Prostate gland (tissue), 2 donors: ENCODE data around the gene PIP4P1. TPM values are rescaled to one million over a fixed set of nuclear protein-coding genes. Genes with fewer than 3 reads are reported as not detected.

Experiments
- DNase-seq: peaks from one replicate; pipeline ENCODE4 v3.0.0-alpha.2; 2019; ENCODE audit warnings: low spot score
- H3K27ac ChIP-seq, 2 donors: fragments of 200-600 bp; sonication (generic); 2 replicates each; pipeline ENCODE4 v1.5.1; 2017 to 2019
- H3K27me3 ChIP-seq: fragments of 200-600 bp; sonication (generic); replicated peaks from 2 replicates; pipeline ENCODE4 v1.5.1; 2019; ENCODE audit not compliant: insufficient read depth
- H3K36me3 ChIP-seq, 2 donors: fragments of 200-600 bp; sonication (generic); 1 replicate in 1 of 2; 2 replicates in 1 of 2; pipeline versions ENCODE4 v1.5.1 to v1.8.1; 2017 to 2019
- H3K4me1 ChIP-seq: fragments of 200-600 bp; sonication (generic); replicated peaks from 2 replicates; pipeline ENCODE4 v1.5.1; 2019
- H3K4me3 ChIP-seq, 2 donors: fragments of 200-600 bp; sonication (generic); 2 replicates each; pipeline ENCODE4 v1.5.1; 2017 to 2019
- H3K9me3 ChIP-seq: fragments of 200-600 bp; sonication (generic); 2 replicates; pipeline ENCODE4 v1.5.1; 2017
- POLR2A ChIP-seq: fragments of 450-650 bp; IDR thresholded peaks from one replicate; pipeline ENCODE4 v1.6.1; 2016; ENCODE audit warnings: antibody characterized with exemption, mild to moderate bottlenecking
- POLR2AphosphoS5 ChIP-seq: sonication (generic); formaldehyde crosslinking; IDR thresholded peaks from one replicate; pipeline ENCODE4 v1.6.1; 2017; ENCODE audit warnings: antibody characterized with exemption
- WGBS: methylation state at CpG from one replicate; pipeline ENCODE4 v1.1.5; 2018; 5-methylcytosine and 5-hydroxymethylcytosine counted together
- intact Hi-C: fragments of 100-400 bp; cut with DNase I; formaldehyde crosslinking; loops from one replicate; pipeline ENCODE4 v1.14.2; 2022
- total RNA-seq, 2 donors: library from RNA; depleted of rRNA; stranded (reverse); fragments of >200 nt; gene quantifications; one replicate each; pipeline ENCODE4 v1.1.0, GENCODE V29; 2016
- TF ChIP-seq, protein P1 (sequence below), 4 experiments: fragments of 200-600 bp in 2 of 4; fragments of 450-650 bp in 2 of 4; sonication (generic) in 2 of 4; IDR thresholded peaks; 1 replicate in 3 of 4; 2 replicates in 1 of 4; pipeline ENCODE4 v1.5.1; 2016 to 2019; ENCODE audit warnings: antibody characterized with exemption in 4 of 4, mild to moderate bottlenecking in 2 of 4, moderate library complexity in 2 of 4

PIP4P1 gene
- total RNA-seq, 2 donors from 2014 or later = 24.8 to 37.8 TPM

GRCh38 chr14:20476776-20477175 lies 15.5 kb upstream of the PIP4P1 start:
- Histone ChIP-seq H3K4me3 (no peak overlapping the region), H3K4me1 (no peaks in the 10 kb centered on the region), H3K27me3 (no peaks in the 10 kb centered on the region), H3K9me3 (no peaks in the 10 kb centered on the region), H3K27ac (no peak overlapping the region), H3K36me3 (no peaks in the 10 kb centered on the region)
- 94% methylated on average over 5 of the region's 5 CpGs for WGBS
- intact Hi-C loops = no loop called here
- DNase-seq = no peak
- no peak for TF ChIP-seq POLR2A
- TF ChIP-seq, protein P1, sequence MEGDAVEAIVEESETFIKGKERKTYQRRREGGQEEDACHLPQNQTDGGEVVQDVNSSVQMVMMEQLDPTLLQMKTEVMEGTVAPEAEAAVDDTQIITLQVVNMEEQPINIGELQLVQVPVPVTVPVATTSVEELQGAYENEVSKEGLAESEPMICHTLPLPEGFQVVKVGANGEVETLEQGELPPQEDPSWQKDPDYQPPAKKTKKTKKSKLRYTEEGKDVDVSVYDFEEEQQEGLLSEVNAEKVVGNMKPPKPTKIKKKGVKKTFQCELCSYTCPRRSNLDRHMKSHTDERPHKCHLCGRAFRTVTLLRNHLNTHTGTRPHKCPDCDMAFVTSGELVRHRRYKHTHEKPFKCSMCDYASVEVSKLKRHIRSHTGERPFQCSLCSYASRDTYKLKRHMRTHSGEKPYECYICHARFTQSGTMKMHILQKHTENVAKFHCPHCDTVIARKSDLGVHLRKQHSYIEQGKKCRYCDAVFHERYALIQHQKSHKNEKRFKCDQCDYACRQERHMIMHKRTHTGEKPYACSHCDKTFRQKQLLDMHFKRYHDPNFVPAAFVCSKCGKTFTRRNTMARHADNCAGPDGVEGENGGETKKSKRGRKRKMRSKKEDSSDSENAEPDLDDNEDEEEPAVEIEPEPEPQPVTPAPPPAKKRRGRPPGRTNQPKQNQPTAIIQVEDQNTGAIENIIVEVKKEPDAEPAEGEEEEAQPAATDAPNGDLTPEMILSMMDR (IDR thresholded peaks at IDR 0.05) = no peak
- TF ChIP-seq POLR2AphosphoS5 = no peak

DNA sequence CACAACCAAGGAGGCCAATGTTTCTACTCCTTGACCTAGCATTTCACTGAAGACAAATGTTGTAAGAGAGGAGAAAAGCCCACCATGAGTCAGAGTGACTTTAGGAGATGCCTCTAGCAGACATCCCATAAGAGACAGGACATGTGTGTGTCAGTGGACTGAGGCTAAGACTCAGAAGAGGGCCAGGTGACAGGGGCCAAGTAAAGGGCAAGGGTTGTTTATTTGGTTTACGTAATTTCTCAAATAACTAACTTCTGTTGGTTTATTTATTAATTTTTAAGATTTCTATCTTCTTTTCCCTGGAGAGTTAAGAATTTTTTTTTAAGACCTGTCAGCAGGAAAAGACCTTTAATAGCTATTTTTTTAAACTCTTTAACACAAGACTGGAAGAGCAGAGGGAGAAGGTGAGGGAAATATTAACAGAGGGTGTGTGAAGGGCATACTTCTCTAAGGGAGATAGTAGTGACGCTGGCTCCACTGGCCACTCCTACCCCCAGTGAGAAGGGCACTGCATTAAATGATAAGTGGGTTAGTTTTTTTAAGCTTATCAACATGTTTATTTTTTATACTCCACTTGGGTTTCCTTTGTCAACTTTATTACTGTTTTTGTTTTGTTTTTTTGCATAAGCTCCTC lies 11.4 kb upstream of the PIP4P1 start:
- intact Hi-C loops = no loop called here
- 95% methylated on average over 2 of the region's 2 CpGs for WGBS
- no peak overlapping the region for H3K4me3 ChIP-seq

GRCh38 chr14:20470603-20470901 lies 9.3 kb upstream of the PIP4P1 start:
- peak overlapping the region in 1 of 2 donors; percentile 91 for H3K27ac ChIP-seq
- H3K36me3 ChIP-seq = no peaks in the 10 kb centered on the region
- peak overlapping the region; percentile 57 to 67 for H3K4me3 ChIP-seq
- intact Hi-C loops = no loop called here
- no peaks in the 10 kb centered on the region for H3K9me3 ChIP-seq
- TF ChIP-seq POLR2AphosphoS5 (no peak), POLR2A (no peak)
- TF ChIP-seq, protein P1 (IDR thresholded peaks at IDR 0.05) = no peak
- H3K27me3 ChIP-seq = no peaks in the 10 kb centered on the region
- 5% methylated on average over 2 of the region's 2 CpGs for WGBS
- DNase-seq = no peak
- H3K4me1 ChIP-seq = no peaks in the 10 kb centered on the region

More for the DNA sequence above, 11.4 kb upstream of the PIP4P1 start:
- H3K36me3 ChIP-seq = no peaks in the 10 kb centered on the region
- TF ChIP-seq, protein P1 (IDR thresholded peaks at IDR 0.05) = no peak
- TF ChIP-seq POLR2A (no peak), POLR2AphosphoS5 (no peak)
- DNase-seq = no peak
- no peaks in the 10 kb centered on the region for H3K4me1 ChIP-seq
- no peak overlapping the region for H3K27ac ChIP-seq
- H3K27me3 ChIP-seq = no peaks in the 10 kb centered on the region
- H3K9me3 ChIP-seq = no peaks in the 10 kb centered on the region

GRCh38 chr14:20469890-20470602 lies 8.8 kb upstream of the PIP4P1 start:
- Histone ChIP-seq H3K27me3 (no peaks in the 10 kb centered on the region), H3K27ac (peak overlapping the region; percentile 79 to 91), H3K36me3 (no peaks in the 10 kb centered on the region), H3K4me3 (peak overlapping the region; percentile 57 to 67), H3K9me3 (no peaks in the 10 kb centered on the region), H3K4me1 (no peaks in the 10 kb centered on the region)
- 3% methylated on average over 12 of the region's 12 CpGs for WGBS
- intact Hi-C loops = loop anchor here (10.0 kb wide), 1 partner anchor 505 kb away; no protein-coding TSS in a partner anchor
- DNase-seq = no peak
- TF ChIP-seq POLR2AphosphoS5 = no peak
- TF ChIP-seq, protein P1 (IDR thresholded peaks at IDR 0.05) = no peak
- TF ChIP-seq POLR2A = no peak
